C4-2B (cell line): ENCODE data around the gene PTPRN2.

ENCODE experiments used
- ZFX ChIP-seq: fragments of 450-650 bp; IDR thresholded peaks from 2 replicates; pipeline ENCODE4 v1.6.1; 2017
- TF ChIP-seq, protein P1 (sequence below): fragments of 450-650 bp; conservative IDR thresholded peaks from 2 replicates; pipeline ENCODE4 v1.5.1; 2017; ENCODE audit warnings: mild to moderate bottlenecking

DNA sequence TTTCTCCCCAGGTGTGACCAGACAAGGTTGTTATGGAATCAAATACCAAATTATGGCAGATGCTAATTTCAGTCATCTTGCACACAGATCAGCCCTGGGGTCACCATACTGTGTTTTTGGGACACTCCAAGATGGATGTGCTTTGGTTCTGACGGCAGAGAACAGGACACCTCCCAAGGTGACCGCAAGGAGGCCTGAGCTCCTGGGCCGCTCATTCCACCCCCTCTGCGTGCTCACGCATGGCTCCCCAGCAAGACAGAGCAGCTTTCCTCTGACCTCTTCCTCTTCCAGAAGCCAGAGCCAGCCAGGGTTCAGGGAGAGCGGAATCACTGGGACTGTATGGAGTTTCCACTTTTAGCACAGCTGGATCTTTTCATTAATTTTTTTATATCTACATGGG lies 848.0 kb downstream of the PTPRN2 start:
- TF ChIP-seq, protein P1, sequence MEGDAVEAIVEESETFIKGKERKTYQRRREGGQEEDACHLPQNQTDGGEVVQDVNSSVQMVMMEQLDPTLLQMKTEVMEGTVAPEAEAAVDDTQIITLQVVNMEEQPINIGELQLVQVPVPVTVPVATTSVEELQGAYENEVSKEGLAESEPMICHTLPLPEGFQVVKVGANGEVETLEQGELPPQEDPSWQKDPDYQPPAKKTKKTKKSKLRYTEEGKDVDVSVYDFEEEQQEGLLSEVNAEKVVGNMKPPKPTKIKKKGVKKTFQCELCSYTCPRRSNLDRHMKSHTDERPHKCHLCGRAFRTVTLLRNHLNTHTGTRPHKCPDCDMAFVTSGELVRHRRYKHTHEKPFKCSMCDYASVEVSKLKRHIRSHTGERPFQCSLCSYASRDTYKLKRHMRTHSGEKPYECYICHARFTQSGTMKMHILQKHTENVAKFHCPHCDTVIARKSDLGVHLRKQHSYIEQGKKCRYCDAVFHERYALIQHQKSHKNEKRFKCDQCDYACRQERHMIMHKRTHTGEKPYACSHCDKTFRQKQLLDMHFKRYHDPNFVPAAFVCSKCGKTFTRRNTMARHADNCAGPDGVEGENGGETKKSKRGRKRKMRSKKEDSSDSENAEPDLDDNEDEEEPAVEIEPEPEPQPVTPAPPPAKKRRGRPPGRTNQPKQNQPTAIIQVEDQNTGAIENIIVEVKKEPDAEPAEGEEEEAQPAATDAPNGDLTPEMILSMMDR = no peak
- no peak for TF ChIP-seq ZFX
